GM15510 (cell line): ENCODE measurements around the gene PAX7.

ENCODE experiments used
- POLR2A ChIP-seq: IDR thresholded peaks from 3 replicates; pipeline ENCODE4 v1.6.1; 2011; ENCODE audit warnings: borderline replicate concordance; ENCODE audit not compliant: insufficient read length; ENCODE audit errors: extremely low read depth

PAX7 gene

DNA sequence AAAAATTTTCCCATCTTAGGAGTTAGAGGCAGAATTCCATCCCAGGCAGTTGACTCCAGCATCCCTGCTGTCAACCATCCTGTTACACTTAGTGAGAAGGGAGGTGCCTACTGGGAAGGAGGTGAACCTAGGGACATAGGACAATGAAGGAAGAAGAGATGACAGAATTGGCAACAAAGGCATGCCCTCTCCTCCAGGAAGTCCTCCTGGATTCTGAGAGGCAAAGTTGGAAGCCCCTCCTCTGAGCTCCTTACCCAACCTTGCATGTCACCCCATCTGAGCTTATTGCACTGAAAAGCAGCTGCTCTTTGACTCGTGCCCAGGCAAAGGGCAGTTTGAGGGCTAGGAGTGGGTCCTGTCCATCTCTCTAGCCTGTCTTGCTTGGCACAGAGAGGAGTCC, 66.9 kb downstream of the PAX7 start:
- no peak for TF ChIP-seq POLR2A

GRCh38 chr1:18700530-18700929, 69.9 kb downstream of the PAX7 start:
- no peak for TF ChIP-seq POLR2A

GRCh38 chr1:18701183-18701582, 70.5 kb downstream of the PAX7 start:
- no peak for TF ChIP-seq POLR2A

DNA sequence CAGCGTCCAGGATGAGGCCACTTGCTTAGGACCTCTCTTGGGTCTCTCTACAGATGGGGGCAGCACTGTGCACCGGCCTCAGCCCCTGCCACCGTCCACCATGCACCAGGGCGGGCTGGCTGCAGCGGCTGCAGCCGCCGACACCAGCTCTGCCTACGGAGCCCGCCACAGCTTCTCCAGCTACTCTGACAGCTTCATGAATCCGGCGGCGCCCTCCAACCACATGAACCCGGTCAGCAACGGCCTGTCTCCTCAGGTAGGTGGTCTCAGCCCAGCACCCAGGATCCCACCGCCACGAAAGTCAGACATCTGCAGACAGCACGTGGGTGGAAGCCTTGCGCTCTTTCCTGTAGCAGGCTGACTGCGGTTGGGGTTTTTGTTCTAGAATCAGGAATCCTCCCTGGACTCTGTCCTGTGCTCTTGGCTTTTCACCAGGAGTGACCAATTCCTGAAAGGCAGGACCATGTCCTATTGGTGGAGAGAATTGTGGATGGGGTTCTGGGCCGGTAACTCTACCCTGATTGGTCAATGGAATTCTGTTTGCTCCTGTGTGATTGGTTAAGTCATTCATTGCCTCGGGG, 72.5 kb downstream of the PAX7 start:
- TF ChIP-seq POLR2A, result no peak

GRCh38 chr1:18705811-18706210, 75.2 kb downstream of the PAX7 start:
- TF ChIP-seq POLR2A, result no peak

GRCh38 chr1:18707696-18708257, 77.1 kb downstream of the PAX7 start:
- no peak for TF ChIP-seq POLR2A

- TF ChIP-seq POLR2A, result no peak
Measured at GRCh38 chr1:18710002-18710401, 79.4 kb downstream of the PAX7 start.

DNA sequence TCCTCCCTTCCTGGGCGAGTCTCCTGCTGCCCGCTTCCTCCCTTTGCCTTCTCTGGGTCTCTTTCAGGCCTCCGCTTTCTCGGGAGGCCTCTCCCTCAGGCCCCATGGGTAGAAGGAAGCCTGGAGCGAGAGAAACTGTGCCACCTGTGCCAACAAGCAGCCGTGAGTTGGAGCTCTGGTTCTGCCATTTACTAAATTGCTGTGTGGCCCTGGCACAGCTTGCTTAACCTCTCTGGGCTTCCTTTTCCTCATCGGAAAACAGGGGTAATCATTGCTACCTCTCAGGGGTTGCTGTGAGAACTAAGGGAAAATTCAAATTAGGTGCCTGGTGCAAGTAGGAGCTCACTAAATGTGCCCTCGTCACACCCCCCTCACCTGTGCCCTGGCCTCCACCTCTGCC, 80.4 kb downstream of the PAX7 start:
- TF ChIP-seq POLR2A, result no peak

DNA sequence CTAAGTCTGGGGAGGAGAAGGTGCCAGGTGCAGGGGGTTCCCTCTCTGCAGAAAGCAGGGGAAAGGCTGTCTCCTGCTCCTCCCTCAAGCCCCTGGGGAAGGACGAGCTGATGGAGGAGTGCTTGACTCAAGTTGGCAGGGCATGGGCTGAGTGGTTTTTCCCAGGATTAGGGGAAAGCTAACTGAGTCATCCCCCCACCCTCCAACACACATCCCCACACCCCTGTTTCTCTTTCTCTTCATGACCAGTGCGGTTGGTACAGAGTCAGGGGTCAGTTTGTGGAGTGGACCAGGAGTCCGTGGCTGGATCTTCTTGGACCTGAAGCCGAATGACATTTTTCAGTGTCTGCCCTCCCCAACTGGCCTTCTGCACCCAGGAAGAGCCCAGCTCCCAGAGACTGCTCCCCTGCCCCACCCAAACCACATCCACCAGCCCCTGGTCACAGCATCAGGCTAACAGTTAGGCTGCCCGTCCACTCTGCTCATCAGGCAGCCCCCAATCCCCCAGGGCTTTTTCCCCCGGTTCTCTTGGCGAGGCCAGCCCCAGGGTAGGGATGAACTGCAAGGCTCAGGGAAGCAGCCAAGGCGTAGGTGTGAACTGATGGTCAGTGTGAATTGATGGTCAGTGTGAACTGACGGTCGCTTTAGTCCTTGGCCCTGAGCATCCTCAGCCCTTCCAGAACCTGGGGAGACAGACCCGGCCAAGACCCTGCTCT, 81.0 kb downstream of the PAX7 start:
- no peak for TF ChIP-seq POLR2A

GRCh38 chr1:18712252-18712600, 81.6 kb downstream of the PAX7 start:
- TF ChIP-seq POLR2A, result no peak

GRCh38 chr1:18714404-18715175, 83.9 kb downstream of the PAX7 start:
- no peak for TF ChIP-seq POLR2A

GRCh38 chr1:18716112-18716784, 85.6 kb downstream of the PAX7 start:
- TF ChIP-seq POLR2A, result no peak

DNA sequence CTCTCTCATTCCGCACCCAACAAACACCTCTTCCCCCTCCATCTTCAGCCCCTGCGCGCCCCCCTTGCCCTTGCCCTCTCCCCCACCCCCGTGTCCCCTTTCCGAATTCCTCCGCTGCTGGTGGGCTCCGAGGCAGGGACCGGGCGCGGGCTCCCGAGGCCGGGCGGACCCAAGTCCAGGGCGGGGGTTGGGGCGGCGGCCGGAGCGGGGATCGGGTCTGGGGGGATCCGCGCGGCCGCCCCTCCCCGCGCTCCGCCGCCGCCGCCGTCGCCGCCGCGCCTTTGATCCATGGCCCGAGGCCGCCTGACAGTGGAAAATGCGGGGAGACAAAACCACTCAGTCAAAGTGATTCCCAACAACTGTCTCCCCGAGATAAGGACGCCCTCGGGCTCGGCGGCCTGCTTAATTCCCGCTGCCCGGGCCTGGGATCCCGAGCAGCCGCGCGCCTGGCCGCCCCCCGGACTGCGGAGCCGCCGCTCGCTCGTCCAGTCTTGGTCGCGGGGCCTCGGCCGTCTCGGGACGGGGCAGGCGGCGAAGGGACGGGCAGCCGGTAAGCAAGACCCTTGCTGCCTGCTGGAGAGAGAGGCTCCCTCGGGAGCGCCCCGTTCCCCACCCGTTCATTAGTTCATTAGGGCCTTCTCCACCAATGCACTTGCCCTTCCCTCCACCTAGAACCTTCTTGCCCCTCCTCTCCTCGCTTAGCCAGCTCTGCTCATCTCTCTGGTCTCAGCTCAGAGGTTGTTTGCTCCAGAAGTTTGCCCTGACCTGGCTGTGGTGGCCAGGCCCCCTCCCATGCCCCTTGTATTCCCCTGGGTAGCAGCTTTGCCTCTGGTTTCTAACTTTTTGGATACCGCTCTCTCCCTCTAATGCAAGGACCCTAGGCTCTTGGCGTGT, 86.4 kb downstream of the PAX7 start:
- no peak for TF ChIP-seq POLR2A

DNA sequence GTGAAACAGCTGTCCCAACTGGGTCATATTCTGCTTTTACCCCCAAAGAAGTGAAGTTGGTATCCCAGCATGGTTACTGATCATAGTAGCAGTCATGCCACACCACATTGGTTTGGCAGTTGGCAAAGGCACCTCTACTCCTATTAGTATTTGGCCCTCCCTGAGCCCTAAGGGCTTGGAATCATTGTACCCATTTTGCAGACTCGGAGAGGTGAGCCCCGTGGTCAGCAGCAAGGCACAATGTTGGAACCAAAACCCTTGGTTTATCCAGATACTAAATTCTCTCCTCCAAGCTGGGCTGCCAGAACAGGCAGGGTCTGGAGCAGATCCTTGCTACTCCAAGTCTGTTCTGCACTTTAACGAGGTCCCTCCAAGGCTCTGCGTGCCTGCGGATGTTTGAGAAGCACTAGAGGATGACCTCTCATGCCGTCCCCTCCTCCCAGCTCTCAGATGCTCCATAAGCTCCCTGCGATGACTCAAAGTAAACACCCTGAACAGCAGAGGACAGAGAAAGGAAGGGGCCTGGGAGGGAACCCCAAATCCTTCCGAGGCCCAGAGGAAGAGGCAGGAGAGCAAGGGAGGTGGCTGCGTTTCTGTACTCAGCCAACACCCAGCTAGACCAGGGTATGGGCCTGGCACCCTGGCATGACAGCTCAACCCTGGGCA, 89.3 kb downstream of the PAX7 start:
- TF ChIP-seq POLR2A, result no peak

DNA sequence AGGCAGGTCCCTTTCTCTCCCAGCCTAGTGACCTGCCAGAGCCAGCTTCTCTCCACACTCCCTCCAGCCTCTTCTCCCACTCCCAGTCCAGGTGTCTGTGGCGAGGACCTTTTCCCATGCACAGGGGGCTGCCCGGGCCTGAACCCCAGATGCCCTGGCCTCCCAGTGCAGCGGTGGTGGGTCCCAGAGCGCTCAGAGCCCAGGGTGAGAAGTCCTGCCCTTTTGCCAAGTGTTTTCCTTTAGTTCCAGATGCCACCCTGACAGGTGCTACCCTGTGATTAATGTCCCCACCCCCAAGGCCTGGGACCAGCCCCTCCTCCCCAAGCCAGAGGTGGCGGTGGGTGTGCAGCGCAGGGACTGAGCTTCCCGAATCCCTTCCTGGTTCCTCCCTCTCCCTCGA, 90.4 kb downstream of the PAX7 start:
- TF ChIP-seq POLR2A, result no peak

GRCh38 chr1:18721776-18722175, 91.1 kb downstream of the PAX7 start:
- TF ChIP-seq POLR2A, result no peak
